Upper lobe of left lung (tissue), 6 donors: ENCODE measurements around the gene SEC24A. TPM values are rescaled to one million over a fixed set of nuclear protein-coding genes. Genes with fewer than 3 reads are reported as not detected.

Experiments
- ATAC-seq, 2 donors: fragments of 200-7000 bp; cut with Tn5 transposase; one replicate each; pipeline ENCODE4 v1.9.1; 2022; ENCODE audit warnings: mild to moderate bottlenecking in 2 of 2, moderate library complexity in 2 of 2; ENCODE audit not compliant: low FRiP score in 2 of 2
- DNase-seq, 2 donors: peaks; one replicate each; pipeline ENCODE4 v3.0.0-alpha.2; 2019 to 2020
- H3K27ac ChIP-seq, 4 donors: fragments of 200-600 bp; sonication (generic); one replicate each; pipeline ENCODE4 v1.5.1; 2016 to 2019
- H3K27me3 ChIP-seq, 4 donors: fragments of 200-600 bp; sonication (generic); one replicate each; pipeline ENCODE4 v1.5.1; 2017 to 2019
- H3K36me3 ChIP-seq, 4 donors: fragments of 200-600 bp; sonication (generic); one replicate each; pipeline ENCODE4 v1.5.1; 2016 to 2019
- H3K4me1 ChIP-seq, 4 donors: fragments of 200-600 bp; sonication (generic); one replicate each; pipeline ENCODE4 v1.5.1; 2018 to 2019
- H3K4me3 ChIP-seq, 4 donors: fragments of 200-600 bp; sonication (generic); one replicate each; pipeline ENCODE4 v1.5.1; 2017 to 2019; ENCODE audit warnings: mild to moderate bottlenecking in 2 of 4, moderate library complexity in 1 of 4
- H3K9me3 ChIP-seq, 4 donors: fragments of 200-600 bp; sonication (generic); one replicate each; pipeline ENCODE4 v1.5.1; 2018 to 2019
- CTCF ChIP-seq, 6 experiments: fragments of 450-650 bp in 4 of 6; fragments of 200-600 bp in 2 of 6; sonication (generic) in 2 of 6; IDR thresholded peaks; one replicate each; pipeline ENCODE4 v1.5.1; 2016 to 2019; ENCODE audit warnings: antibody characterized with exemption in 6 of 6
- EP300 ChIP-seq, 4 donors: sonication (generic); formaldehyde crosslinking; IDR thresholded peaks; one replicate each; pipeline ENCODE4 v1.5.1; 2017; ENCODE audit warnings: antibody characterized with exemption in 4 of 4, control low read depth in 2 of 4
- POLR2A ChIP-seq, 4 donors: fragments of 450-650 bp; IDR thresholded peaks; one replicate each; pipeline ENCODE4 v1.5.1; 2016 to 2017; ENCODE audit warnings: antibody characterized with exemption in 4 of 4, mild to moderate bottlenecking in 2 of 4
- POLR2AphosphoS5 ChIP-seq, 2 donors: sonication (generic); formaldehyde crosslinking; IDR thresholded peaks; one replicate each; pipeline ENCODE4 v1.5.1; 2017; ENCODE audit warnings: antibody characterized with exemption in 2 of 2
- WGBS, 2 donors: methylation state at CpG; one replicate each; pipeline ENCODE4 v1.1.5; 2017 to 2018; 5-methylcytosine and 5-hydroxymethylcytosine counted together
- total RNA-seq, 6 donors: library from RNA; depleted of rRNA in 4 of 6; stranded (reverse); fragments of >200 nt in 4 of 6; gene quantifications; one replicate each; pipeline versions ENCODE4 v1.1.0 to v1.2.1, GENCODE V29; 2016 to 2021
- donor health status: DM: no; HTN: no; CAD: no; lungs with moderate emphysema.
- donor health status: DM: no; HTN: yes; CAD: no; lungs with severe emphysema.

Gene SEC24A
- total RNA-seq, 6 donors from 2014 or later, result 3.8 to 23.4 (median 16.8) TPM

GRCh38 chr5:134606726-134607125 lies 41.9 kb upstream of the SEC24A start:
- no peaks in the 10 kb centered on the region for H3K27me3 ChIP-seq
- no peaks in the 10 kb centered on the region for H3K9me3 ChIP-seq
- no peak for ATAC-seq
- H3K36me3 ChIP-seq, result peaks cover 43 to 86% (median 58%) of the 10 kb centered on the region in 4 donors
- H3K27ac ChIP-seq, result no peak overlapping the region
- H3K4me1 ChIP-seq, result no peaks in the 10 kb centered on the region
- TF ChIP-seq POLR2AphosphoS5 (IDR thresholded peaks at IDR 0.05), result no peak
- TF ChIP-seq CTCF (IDR thresholded peaks at IDR 0.05), result no peak
- TF ChIP-seq EP300 (IDR thresholded peaks at IDR 0.05), result no peak
- TF ChIP-seq POLR2A (IDR thresholded peaks at IDR 0.05), result no peak
- no peak for DNase-seq
- no peak overlapping the region for H3K4me3 ChIP-seq
- 85 to 88% methylated on average over 5 of the region's 5 CpGs for WGBS, 2 donors

DNA sequence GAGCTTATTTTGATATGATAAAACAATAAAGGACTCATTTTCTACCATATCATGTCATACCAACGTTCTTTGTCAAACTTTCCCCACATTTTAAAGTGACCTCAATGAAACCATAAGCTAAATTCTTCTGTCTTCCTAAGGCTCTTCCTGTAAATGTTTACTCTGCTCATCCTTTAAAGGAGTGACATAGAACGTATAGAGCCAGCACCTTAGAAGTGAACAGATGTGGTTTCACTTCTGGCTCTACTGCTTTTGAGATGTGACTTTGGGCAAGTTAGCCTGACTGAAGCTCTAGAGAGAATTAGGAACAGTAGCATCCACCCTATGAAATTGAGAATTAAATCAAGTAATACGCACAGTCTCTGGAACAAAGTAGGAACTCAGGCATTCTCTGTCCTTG lies 40.0 kb upstream of the SEC24A start:
- Histone ChIP-seq H3K4me1 (no peaks in the 10 kb centered on the region), H3K4me3 (no peak overlapping the region), H3K27me3 (no peaks in the 10 kb centered on the region), H3K36me3 (peaks cover 43 to 96% (median 61%) of the 10 kb centered on the region in 4 donors), H3K9me3 (no peaks in the 10 kb centered on the region), H3K27ac (no peak overlapping the region)
- TF ChIP-seq CTCF (IDR thresholded peaks at IDR 0.05), result no peak
- no peak for TF ChIP-seq EP300 (IDR thresholded peaks at IDR 0.05)
- no peak for TF ChIP-seq POLR2AphosphoS5 (IDR thresholded peaks at IDR 0.05)
- no peak for TF ChIP-seq POLR2A (IDR thresholded peaks at IDR 0.05)
- ATAC-seq (no peak), DNase-seq (no peak)
- 74% methylated on average over 3 of the region's 3 CpGs for WGBS, 2 donors

- Histone ChIP-seq H3K4me3 (no peak overlapping the region), H3K4me1 (no peaks in the 10 kb centered on the region), H3K36me3 (peaks cover 38 to 99% (median 57%) of the 10 kb centered on the region in 4 donors), H3K9me3 (no peaks in the 10 kb centered on the region), H3K27me3 (no peaks in the 10 kb centered on the region), H3K27ac (no peak overlapping the region)
- no peak for ATAC-seq
- TF ChIP-seq POLR2AphosphoS5 (IDR thresholded peaks at IDR 0.05) (no peak), POLR2A (IDR thresholded peaks at IDR 0.05) (no peak), CTCF (IDR thresholded peaks at IDR 0.05) (no peak), EP300 (IDR thresholded peaks at IDR 0.05) (no peak)
- no peak for DNase-seq
- 73% methylated on average over 3 of the region's 3 CpGs for WGBS, 2 donors
Observed at GRCh38 chr5:134609232-134609851, 39.2 kb upstream of the SEC24A start.

GRCh38 chr5:134610725-134611124 lies 37.9 kb upstream of the SEC24A start:
- Histone ChIP-seq H3K9me3 (no peaks in the 10 kb centered on the region), H3K27me3 (no peaks in the 10 kb centered on the region), H3K36me3 (peaks cover 33 to 97% (median 58%) of the 10 kb centered on the region in 4 donors), H3K4me3 (no peak overlapping the region), H3K27ac (no peak overlapping the region), H3K4me1 (no peaks in the 10 kb centered on the region)
- DNase-seq (no peak), ATAC-seq (no peak)
- TF ChIP-seq POLR2AphosphoS5 (IDR thresholded peaks at IDR 0.05) (no peak), CTCF (IDR thresholded peaks at IDR 0.05) (no peak), POLR2A (IDR thresholded peaks at IDR 0.05) (no peak), EP300 (IDR thresholded peaks at IDR 0.05) (no peak)

DNA sequence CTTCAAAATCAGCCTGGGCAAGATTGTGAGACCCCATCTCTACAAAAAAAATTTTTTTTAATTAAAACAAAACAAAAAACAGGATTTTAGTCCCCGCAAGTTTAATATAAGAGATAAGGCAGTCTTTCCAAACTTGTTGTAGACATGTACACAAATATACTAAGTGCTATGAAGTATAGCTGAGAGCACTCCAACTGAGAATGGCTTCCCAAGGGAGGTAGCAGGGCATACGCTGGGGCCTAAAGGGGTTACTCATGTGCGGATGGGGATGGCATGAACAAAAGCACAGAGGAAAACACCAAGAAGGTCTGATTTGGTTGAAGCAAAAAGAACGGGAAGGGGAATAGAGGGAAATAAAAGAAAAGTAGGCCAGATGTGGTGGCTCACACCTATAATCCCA lies 37.1 kb upstream of the SEC24A start:
- Histone ChIP-seq H3K27ac (no peak overlapping the region), H3K36me3 (peaks cover 25 to 97% (median 57%) of the 10 kb centered on the region in 4 donors), H3K4me1 (no peaks in the 10 kb centered on the region), H3K4me3 (no peak overlapping the region), H3K9me3 (no peaks in the 10 kb centered on the region), H3K27me3 (no peaks in the 10 kb centered on the region)
- WGBS, 2 donors, result 72 to 79% methylated on average over 4 of the region's 4 CpGs
- TF ChIP-seq POLR2AphosphoS5 (IDR thresholded peaks at IDR 0.05) (no peak), POLR2A (IDR thresholded peaks at IDR 0.05) (no peak), CTCF (IDR thresholded peaks at IDR 0.05) (no peak), EP300 (IDR thresholded peaks at IDR 0.05) (no peak)
- ATAC-seq (no peak), DNase-seq (no peak)
